ENCODE data around the gene LRRC59. TPM values are rescaled to one million over a fixed set of nuclear protein-coding genes. Genes with fewer than 3 reads are reported as not detected.

LRRC59 gene
- total and polyA plus RNA-seq, 2 donors (not counting 1 experiment from before 2014, with no cell fraction given), result 27.7 to 31.2 TPM

DNA sequence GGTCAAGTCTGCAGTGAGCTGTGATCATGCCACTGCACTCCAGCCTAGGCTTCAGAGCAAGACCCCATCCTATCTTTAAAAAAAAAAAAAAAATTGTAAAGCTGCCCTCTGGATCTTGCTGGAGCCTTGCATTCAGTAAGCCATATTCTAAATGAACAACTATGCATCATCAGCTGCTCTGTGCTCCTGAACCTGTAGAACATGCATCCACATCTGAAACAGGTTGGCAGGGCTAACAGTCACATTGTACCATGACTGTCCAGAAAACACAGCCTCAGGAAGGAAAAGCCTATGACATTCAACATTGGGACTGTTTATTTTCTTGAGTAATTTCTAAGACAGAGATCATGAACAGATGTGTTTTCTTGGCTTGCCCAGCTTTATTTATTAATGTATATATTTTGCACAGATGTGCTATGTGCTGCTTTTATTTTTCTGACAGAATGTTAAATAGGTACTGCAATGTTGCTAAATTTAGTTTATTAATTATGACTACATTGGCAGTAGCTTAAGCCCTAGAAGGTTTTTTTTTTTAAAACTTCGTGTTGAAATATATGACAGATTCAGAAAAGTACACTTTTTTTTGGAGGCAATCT lies 48.5 kb upstream of the LRRC59 start:
- Histone ChIP-seq H2AFZ (ENCODE audit: insufficient read depth, low read depth, low read length, poor library complexity, severe bottlenecking) (no peak overlapping the region), H3K27me3 (replicated peaks in 1 of 4; ENCODE audit: control extremely low read depth in 1 of 4, control insufficient read depth in 3 of 4, insufficient read depth in 4 of 4, low read length in 3 of 4) (no peaks in the 10 kb centered on the region), H3K9me3 (ENCODE audit: control extremely low read depth in 1 of 3, control insufficient read depth in 2 of 3, insufficient read depth in 1 of 3, low read length in 2 of 3) (no peaks in the 10 kb centered on the region), H3K4me1 (ENCODE audit: control insufficient read depth in 2 of 2, insufficient read depth in 2 of 2, low read length in 2 of 2) (no peaks in the 10 kb centered on the region), H3K9ac (ENCODE audit: low read length) (no peak overlapping the region), H3K36me3 (replicated peaks in 1 of 2; ENCODE audit: control extremely low read depth in 1 of 2, control insufficient read depth in 1 of 2, extremely low read depth in 1 of 2, insufficient read depth in 2 of 2, low read length in 1 of 2) (peaks cover 0 to 2% of the 10 kb centered on the region in 2 experiments), H3K79me2 (ENCODE audit: control insufficient read depth, insufficient read depth, low read length) (peaks cover 15% of the 10 kb centered on the region), H3K4me2 (replicated peaks; ENCODE audit: low read depth, low read length, poor library complexity, severe bottlenecking) (no peak overlapping the region), H3K4me3 (ENCODE audit: control extremely low read depth in 1 of 5, extremely low read depth in 1 of 5, insufficient read depth in 1 of 5, low read depth in 2 of 5, low read length in 4 of 5) (no peak overlapping the region), H4K20me1 (ENCODE audit: control insufficient read depth, insufficient read depth, low read length, poor library complexity, severe bottlenecking) (no peaks in the 10 kb centered on the region), H3K27ac (ENCODE audit: low read length in 2 of 2) (no peak overlapping the region)
- intact Hi-C loops (cut with micrococcal nuclease), result no loop called here
- ATAC-seq (ENCODE audit: low read depth) (no peak), DNase-seq (no peak)
- no CpG with 5 or more reads among the region's 1 CpG for WGBS (ENCODE audit: insufficient coverage)
- H3K27me3 Mint-ChIP-seq, result no peaks in the 10 kb centered on the region
- POLR2A ChIA-PET, result no interaction called here
- no peak for TF ChIP-seq EZH2 (IDR thresholded peaks at IDR 0.05; ENCODE audit: borderline replicate concordance, insufficient read depth, low read depth, low read length, poor library complexity, severe bottlenecking)
- no peak for TF ChIP-seq CTCF (IDR thresholded peaks at IDR 0.05)
- H3K4me1 Mint-ChIP-seq, result no peaks in the 10 kb centered on the region
- CTCF ChIA-PET, result interaction anchor here (0.6 to 1.6 kb wide), 3 partner anchors 11 to 59 kb away, joined by 3 read pairs; partner anchors contain the start of gene LRRC59
- H3K9me3 Mint-ChIP-seq (ENCODE audit: insufficient read depth), result no peaks in the 10 kb centered on the region
- H3K4me3 Mint-ChIP-seq, result no peak overlapping the region
- no peak overlapping the region for H3K27ac Mint-ChIP-seq

All from B cell (primary cell).